IPS-15b (cell line): Measurements from ENCODE around the gene GJC2.

Experiments used
- H3K27me3 ChIP-seq: one replicate; pipeline ENCODE4 v1.6.1; 2013; ENCODE audit warnings: low read length; ENCODE audit not compliant: control insufficient read depth, insufficient read depth
- H3K36me3 ChIP-seq: one replicate; pipeline ENCODE4 v1.6.1; 2013; ENCODE audit warnings: low read length; ENCODE audit not compliant: control insufficient read depth, insufficient read depth
- H3K4me1 ChIP-seq: one replicate; pipeline ENCODE4 v1.6.1; 2013; ENCODE audit warnings: mild to moderate bottlenecking, low read length; ENCODE audit not compliant: control insufficient read depth, insufficient read depth
- H3K4me3 ChIP-seq: one replicate; pipeline ENCODE4 v1.5.1; 2013; ENCODE audit warnings: low read depth, low read length
- H3K9ac ChIP-seq: one replicate; pipeline ENCODE4 v1.6.1; 2013; ENCODE audit warnings: low read depth, mild to moderate bottlenecking, low read length
- H3K9me3 ChIP-seq: one replicate; pipeline ENCODE4 v1.6.1; 2013; ENCODE audit warnings: mild to moderate bottlenecking, low read length; ENCODE audit not compliant: control insufficient read depth, insufficient read depth

The GJC2 gene

DNA sequence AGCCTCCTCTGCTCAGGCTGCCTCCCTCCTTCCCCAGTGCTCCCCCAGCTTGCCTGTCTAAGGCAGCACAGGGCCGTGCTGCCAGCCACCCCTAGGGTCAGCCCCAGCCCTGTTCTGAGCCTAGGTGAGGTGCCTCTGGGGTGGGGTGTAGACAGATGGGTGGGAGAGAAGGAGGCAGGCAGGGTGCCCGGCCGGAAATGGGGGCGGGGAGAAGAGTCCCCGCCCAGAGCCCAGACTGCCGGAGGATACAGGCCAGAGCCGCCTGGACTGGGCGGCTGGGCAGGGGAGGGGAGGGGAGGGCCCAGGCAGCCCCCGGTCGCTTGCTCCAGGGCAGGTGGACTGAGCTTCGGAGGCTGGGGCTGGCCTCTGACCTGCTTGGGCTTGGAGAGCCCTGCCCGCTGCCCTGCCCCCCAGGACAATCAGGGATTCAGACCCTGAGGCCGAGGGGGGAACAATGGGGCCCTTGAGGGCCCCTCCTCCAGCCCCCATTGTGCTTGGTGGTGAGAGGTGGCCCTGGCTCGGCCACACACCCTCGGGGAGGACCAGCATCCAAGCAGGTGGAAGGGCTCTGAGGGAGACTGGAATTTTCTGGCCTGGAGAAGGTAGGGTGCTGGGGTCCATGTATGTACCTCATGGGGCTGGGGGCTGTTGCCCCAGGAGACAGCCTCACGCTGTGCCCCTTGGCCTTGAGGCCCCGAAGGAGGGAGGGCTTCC is at the start of gene GJC2:
GJC2 (plus strand) TSS at position 525 of the 714 bp plus-strand sequence. CDS start 7,829 bp downstream, outside the sequence.
- Histone ChIP-seq H3K9ac (no peak within 1 kb of the TSS), H3K9me3 (no peaks in the 10 kb centered on the region), H3K4me3 (no peak within 1 kb of the TSS), H3K36me3 (no peaks in the 10 kb centered on the region), H3K27me3 (no peaks in the 10 kb centered on the region), H3K4me1 (no peaks in the 10 kb centered on the region)

DNA sequence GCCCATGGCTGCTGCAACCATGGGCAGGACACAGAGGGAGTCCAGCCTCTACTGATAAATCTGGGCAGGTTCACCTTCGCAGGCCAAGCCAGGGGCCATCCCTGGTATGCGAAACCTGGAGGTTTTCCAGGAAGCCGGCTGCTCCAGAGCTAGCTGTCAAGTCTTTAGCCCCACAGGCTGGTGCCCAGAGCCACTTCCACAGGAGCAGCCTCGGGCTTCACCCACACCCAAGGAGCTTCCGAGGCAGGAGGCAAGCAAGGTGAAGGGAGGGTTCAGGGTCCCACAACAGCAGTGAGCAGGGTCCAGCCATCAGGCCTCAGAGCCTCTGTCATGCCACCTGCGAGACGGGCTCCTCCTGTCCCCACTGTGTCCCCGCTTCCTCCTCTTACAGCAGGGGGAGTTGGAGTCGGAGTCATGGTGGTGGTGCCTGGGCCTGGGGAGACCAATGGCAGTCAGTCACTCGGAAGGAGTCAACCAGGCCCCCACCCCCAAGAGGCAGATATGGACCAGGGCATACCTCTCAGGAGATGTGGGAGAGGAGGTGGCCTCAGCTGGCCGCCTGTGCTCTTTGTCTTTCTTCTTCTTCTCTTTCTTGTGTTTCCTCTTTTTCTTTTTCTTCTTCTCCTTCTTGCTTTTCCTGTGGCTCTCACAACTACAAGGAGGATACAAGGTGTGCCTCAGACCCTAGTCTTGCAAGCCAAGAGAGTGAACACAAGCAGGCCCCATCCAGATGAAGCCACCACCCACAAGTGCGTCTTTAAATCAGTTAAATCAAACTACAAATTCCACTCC is 48.7 kb upstream of the GJC2 start:
- H3K36me3 ChIP-seq = peaks cover 11% of the 10 kb centered on the region
- no peaks in the 10 kb centered on the region for H3K4me1 ChIP-seq
- no peak overlapping the region for H3K4me3 ChIP-seq
- no peaks in the 10 kb centered on the region for H3K27me3 ChIP-seq
- H3K9ac ChIP-seq = no peak overlapping the region
- no peaks in the 10 kb centered on the region for H3K9me3 ChIP-seq

DNA sequence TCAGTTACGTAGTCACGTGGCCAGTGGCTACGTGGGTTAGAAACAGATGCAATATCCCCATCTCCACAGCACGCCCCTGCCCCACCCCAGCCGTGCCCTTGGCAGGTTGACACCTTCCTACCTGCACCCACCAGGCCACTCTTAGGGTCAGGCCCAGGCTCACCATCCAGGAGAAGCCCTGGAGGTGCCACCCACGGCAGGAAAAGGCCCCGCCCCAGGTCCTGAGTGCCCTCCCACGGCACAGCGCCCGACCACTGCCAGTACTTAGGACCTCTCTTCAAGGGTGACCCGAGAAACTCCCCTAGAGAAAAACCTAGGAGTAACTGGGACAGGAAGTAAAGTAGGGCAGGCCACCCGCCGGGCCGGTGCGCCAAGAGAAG is 48.1 kb upstream of the GJC2 start:
- Histone ChIP-seq H3K4me3 (no peak overlapping the region), H3K36me3 (peaks cover 12% of the 10 kb centered on the region), H3K27me3 (no peaks in the 10 kb centered on the region), H3K9ac (no peak overlapping the region), H3K4me1 (no peaks in the 10 kb centered on the region), H3K9me3 (no peaks in the 10 kb centered on the region)

DNA sequence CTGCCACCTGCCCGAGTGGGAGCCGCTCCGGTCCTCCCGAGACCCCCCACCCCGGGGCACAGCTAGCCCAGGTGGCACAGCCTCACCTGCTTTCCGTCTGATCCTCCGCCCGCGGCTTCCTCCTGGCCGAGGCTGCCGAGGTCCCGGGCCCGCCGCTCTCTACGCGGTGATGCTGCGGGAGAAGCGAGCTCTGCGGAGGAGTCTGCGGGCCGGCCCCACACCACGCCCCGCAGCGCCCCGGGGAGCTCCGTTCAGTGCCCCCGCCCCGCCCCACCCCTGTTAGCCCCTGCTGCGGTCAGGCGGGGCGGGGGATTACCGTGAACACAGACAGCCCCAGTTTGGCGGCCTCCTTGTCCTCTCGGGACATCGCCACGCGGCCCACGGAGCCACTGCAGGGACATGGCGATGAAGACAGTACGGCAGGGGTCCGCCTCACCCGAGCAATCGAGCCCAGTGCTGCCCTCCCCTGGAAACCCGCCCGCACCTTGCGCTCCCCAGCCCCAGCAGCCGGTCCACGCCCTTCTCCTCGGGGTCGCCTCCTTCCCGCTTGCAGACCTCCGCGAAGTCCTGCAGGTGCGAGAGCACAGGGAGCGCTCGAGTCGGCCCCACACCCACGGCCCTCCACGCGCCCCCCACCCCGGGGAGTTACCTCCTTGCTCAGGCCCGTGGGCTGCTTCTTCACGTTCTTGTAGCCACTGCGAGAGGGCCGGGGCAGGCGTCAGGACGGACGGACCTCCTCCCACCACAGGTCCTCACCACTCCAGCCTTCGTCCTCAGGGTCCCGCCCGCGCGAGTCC is 47.5 kb upstream of the GJC2 start:
- H3K4me1 ChIP-seq = no peaks in the 10 kb centered on the region
- H3K4me3 ChIP-seq = peak overlapping the region; percentile 43
- H3K27me3 ChIP-seq = no peaks in the 10 kb centered on the region
- H3K9ac ChIP-seq = no peak overlapping the region
- no peaks in the 10 kb centered on the region for H3K9me3 ChIP-seq
- peaks cover 14% of the 10 kb centered on the region for H3K36me3 ChIP-seq

DNA sequence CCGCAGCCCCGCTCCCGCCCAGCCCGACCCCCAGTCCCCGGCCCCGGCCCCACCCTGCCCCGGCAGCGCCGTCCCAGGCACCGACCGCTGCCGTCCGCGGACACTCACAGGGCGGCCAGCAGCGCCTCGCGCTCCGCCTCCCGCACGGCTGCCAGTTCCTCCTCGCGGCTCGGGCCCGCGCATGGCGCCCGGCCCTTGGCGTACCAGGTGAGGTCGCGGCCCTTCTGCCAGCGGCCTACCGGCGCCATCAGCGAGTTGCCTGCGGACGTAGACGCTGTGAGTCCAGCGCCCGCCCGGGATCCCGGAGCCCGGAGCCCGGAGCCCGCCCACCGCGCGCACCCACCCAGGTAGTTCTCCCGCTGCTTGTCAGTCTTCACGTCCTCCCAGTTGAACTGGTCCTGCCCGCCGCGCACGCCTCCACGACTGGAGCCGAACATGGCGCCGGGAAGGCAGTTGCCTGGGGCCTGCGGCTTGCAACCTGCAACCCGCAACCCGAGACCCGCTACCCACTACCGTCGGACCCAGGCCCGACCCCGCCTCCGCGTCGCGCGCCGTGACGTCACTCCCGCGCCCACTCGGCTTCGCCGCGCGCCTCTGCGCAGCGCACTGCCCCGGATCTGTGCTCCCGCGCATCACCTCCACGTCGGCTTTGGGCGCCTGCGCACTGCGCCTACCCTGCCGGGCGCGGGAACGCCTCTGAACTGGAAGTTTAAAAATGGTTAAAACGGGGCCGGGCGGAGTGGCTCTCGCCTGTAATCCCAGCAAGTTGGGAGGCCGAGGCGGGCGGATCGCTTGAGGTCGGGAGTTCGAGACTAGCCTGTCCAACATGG is 46.7 kb upstream of the GJC2 start, which contains the start of gene C1orf35:
C1orf35 (minus strand) TSS at position 535 of the 830 bp plus-strand sequence; CDS start at position 437, 98 bp downstream.
- no peaks in the 10 kb centered on the region for H3K9me3 ChIP-seq
- H3K4me1 ChIP-seq = no peaks in the 10 kb centered on the region
- H3K9ac ChIP-seq = no peak within 1 kb of the TSS
- H3K4me3 ChIP-seq = peak within 1 kb of the TSS; percentile 43
- no peaks in the 10 kb centered on the region for H3K27me3 ChIP-seq
- H3K36me3 ChIP-seq = peaks cover 15% of the 10 kb centered on the region

DNA sequence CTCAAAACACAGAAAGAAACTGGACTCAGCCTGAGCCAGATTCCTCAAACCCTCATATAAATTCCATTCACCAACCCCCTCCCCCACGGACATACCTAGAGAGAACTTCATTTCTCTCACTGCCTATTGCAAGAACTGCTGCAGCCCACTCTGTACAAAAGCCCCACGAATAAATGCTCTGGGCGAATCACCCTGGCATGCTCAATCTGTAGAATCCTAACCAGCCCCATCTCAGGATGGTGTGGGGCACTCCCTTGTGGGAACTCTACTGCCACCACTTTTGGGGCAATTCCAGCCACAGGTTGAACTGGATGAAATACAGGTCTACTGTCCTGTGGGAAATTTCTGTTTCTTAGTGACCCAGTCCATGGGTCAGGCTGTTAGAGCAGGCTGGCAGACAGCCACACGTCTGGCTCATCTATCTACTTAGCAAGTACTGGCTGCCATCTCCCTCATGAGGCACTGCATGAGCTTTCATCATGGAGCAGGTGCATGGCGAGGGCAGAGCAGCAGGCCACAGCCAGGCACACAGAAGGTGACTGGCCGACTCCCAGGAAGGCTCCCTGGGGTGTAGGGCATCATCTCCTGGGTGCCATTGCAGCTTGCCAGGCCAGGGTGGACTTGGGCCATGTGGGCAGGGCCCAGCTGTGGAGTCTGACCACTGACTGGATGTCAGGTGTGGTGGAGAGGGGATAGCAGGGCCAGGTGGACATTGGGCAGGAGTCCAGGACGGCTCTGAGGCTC is 45.0 kb upstream of the GJC2 start:
- H3K9ac ChIP-seq = no peak overlapping the region
- H3K4me3 ChIP-seq = no peak overlapping the region
- no peaks in the 10 kb centered on the region for H3K27me3 ChIP-seq
- H3K9me3 ChIP-seq = no peaks in the 10 kb centered on the region
- H3K4me1 ChIP-seq = no peaks in the 10 kb centered on the region
- peaks cover 6% of the 10 kb centered on the region for H3K36me3 ChIP-seq

DNA sequence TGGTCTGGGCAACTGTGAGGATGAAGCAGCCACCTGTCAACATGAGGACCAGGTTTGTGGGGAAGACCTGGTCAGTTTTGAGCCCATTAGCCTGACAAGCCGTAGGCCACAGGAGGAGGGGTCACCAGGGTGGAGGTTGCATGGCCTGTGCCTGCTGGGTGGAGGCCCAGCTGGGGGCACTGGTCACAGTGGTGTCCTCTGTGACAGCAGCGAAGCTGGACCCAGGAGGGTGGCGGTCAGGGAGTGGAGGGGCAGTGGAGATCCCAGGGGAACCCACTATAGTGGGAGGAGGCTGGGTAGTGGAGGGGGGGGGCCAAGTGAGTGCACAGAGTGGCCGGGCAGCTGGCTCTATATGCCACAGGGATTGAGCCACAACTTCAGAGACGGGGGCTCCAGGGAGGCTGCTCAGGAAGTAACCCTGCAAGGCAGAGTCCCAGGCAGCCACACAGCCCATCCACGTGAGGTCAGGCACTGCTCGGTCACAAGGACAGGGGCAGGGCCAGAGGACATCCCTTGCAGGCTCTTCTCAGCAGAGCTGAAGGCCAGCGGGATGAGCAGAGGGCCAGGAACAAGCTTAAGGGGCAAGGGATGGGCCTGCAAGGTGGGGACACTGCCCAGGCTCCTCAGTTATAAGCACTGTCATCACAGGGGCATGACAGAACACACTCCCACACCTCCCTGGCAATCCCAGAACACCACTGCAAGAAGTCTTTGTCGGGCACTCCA is 44.3 kb upstream of the GJC2 start:
- no peaks in the 10 kb centered on the region for H3K4me1 ChIP-seq
- H3K36me3 ChIP-seq = peaks cover 6% of the 10 kb centered on the region
- H3K9ac ChIP-seq = no peak overlapping the region
- H3K4me3 ChIP-seq = no peak overlapping the region
- H3K27me3 ChIP-seq = no peaks in the 10 kb centered on the region
- H3K9me3 ChIP-seq = no peaks in the 10 kb centered on the region

DNA sequence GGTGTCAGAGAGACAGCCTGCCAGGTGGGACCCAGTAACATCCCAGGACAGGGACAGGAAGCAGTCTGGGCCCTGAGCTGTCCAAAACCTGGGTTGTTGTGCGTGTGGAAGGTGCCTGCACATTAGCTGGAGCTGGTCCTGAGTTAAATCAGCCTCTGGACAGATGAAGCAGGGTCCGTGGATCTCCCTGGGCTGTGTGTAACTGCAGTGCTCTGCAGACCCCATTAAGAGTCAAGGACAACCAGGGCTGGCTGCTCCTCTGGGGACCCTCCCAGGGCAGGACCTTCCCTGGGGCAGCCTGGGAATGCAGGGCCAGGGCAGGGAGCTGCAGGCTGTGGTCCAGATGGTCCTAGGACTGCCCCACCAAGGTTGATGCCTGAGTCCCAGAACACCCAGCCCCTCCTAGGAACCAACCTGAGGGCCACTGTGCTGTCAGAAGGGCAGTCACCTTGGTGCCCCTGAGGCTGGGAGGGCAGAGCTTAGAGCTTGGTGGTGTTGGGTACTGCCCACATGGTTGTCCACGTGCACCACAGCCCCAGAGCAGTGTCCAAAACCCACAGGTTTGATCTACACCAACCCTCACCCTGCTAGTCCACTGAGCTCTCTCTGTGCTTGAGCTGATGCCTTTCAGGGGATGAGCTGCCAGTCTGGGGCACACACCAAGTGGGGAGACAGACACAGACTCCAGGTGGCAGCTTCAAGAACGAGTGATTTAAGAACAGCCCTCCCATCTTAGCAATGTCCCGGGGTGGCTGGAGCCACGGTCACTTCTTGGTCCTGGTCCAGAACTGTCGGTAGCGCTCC is 43.5 kb upstream of the GJC2 start:
- Histone ChIP-seq H3K9ac (no peak overlapping the region), H3K9me3 (no peaks in the 10 kb centered on the region), H3K4me1 (no peaks in the 10 kb centered on the region), H3K27me3 (no peaks in the 10 kb centered on the region), H3K36me3 (peaks cover 6% of the 10 kb centered on the region), H3K4me3 (no peak overlapping the region)

DNA sequence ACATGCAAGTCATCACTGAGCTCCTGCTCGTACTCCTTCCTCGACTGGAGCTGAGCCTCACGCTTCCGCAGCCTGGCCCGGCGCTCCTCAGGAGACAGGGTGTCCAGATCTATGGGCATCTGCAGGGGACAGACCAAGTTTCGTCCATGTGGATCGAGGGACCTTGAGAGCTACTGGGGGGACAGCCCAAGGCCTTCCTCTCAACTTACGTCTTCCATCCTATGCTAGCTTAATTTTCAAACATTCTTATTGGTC is 43.0 kb upstream of the GJC2 start:
- H3K4me3 ChIP-seq = no peak overlapping the region
- no peaks in the 10 kb centered on the region for H3K9me3 ChIP-seq
- H3K36me3 ChIP-seq = peaks cover 6% of the 10 kb centered on the region
- no peaks in the 10 kb centered on the region for H3K4me1 ChIP-seq
- no peak overlapping the region for H3K9ac ChIP-seq
- no peaks in the 10 kb centered on the region for H3K27me3 ChIP-seq

DNA sequence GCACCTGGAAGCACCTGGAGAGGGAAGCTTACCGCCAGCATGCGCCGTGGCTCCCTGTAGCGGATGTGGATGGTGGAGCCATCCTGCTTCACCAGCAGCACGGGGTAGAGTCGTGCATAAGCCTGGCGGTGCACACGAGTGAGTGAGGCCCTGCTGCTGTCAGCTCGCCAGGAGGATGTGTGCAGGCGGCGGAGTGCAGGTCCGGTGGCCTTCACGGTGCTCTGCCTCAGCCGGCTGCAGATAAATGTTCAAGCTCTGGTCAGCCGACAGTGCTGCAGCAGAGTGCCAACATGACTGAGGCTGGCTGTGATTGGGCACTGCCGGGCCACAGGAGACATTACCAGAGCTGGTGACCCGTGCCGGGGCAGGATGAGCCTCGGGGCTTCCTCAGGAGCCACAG is 42.1 kb upstream of the GJC2 start:
- H3K9ac ChIP-seq = no peak overlapping the region
- no peak overlapping the region for H3K4me3 ChIP-seq
- no peaks in the 10 kb centered on the region for H3K27me3 ChIP-seq
- no peaks in the 10 kb centered on the region for H3K9me3 ChIP-seq
- no peaks in the 10 kb centered on the region for H3K4me1 ChIP-seq
- peaks cover 6% of the 10 kb centered on the region for H3K36me3 ChIP-seq
